GM21390 (cell line): ENCODE data around the gene NUBPL.
A peak's percentile ranks its signal among the peaks of the same experiment; 100 is the strongest.

ENCODE experiments used
- ATAC-seq: cut with Tn5 transposase; IDR thresholded peaks from one replicate; pipeline ENCODE4 v1.9.1; 2021; ENCODE audit not compliant: unreplicated experiment

NUBPL gene

DNA sequence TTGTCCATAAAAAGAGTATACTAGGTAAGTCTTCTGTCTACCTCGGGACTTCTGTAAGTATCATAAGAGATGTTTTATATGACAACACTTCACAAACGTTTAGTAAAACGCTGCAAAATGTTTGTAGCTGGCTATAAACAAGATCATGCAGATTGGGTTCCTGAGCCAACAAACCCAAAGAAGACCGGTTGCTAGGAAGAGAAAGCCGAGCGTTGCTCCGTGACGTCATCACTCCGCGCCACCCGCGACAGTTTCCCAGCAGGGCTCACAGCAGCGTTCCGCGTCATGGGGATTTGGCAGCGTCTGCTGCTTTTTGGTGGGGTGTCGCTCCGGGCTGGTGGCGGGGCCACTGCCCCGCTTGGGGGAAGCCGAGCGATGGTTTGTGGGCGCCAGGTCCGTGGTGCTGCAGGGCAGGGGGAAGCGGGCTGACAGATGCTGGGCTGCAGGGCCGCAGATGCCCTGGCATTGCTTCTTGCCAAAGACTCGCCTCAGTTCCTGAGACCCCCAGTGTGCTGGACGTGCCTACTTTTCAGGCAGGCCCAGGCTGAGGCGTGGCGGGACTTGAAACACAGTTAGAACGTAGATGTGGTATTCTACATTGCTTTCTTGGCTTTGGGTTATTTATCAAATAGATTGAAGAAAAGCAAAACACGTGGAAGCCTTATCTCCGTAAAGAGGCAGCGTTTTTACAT, at the start of gene NUBPL:
NUBPL (plus strand) TSS at position 250 of the 692 bp plus-strand sequence; CDS start at position 286, 36 bp downstream.
- peak; percentile 96 for ATAC-seq

GRCh38 chr14:31527087-31527486, 34.1 kb upstream of the NUBPL start:
- ATAC-seq: no peak

- ATAC-seq: no peak
Measured at GRCh38 chr14:31527546-31527945, 33.7 kb upstream of the NUBPL start.

- no peak for ATAC-seq
Measured at GRCh38 chr14:31529053-31529452, 32.2 kb upstream of the NUBPL start.

- ATAC-seq: no peak
Measured at GRCh38 chr14:31530136-31530535, 31.1 kb upstream of the NUBPL start.

DNA sequence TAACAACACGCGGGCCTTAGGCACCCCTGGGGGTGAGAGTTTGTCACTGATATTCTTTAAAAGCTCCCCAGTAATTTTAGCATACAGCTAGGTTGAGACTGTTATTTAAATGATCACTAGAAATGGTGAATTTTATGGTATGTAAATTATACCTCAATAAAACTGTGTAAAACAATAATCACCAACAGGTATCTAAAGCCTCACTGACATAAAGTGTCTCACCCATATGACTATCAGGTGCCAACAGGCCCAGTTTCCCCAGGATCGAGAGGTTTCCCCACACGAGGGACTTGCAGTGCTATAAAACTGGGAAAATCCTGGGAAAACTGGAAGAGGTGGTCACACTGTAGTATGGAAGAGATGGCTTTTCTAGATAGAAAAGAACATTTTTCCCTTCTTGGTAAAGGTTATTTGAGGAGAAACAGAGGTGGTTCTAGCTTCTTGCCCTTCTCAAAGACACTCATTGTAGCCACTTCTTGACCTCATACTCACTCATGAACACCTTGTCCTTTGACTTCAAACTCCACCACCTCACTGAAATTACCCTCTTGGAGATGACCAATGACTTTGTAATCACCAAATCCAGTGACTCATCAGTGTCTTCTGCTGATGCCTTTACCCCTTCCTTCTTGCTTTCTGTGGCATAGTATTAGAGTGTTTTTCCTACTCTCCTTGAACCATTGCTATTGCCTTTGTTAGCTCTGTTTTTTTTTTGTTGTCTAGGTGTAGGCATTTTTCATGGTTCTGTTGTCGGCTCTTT, 24.8 kb upstream of the NUBPL start:
- ATAC-seq: no peak

DNA sequence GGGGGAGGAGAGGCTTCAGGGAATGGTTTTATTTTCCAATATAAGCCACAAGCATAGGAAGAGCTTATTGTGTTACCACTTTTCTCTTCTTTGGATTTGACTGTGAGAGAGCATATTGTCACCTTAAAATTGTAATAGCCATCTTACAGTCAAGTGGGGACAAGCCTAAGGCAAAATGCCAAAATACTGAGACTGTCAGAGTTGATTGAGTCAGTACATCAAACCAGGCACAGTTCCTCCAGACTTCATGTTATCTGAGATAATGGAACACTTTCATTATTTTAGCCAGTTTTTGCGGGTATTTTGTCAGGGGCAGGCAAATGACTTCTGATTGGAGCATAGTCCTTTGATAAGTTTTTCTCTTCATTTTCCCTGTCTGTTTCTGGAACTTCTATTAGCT, 19.5 kb upstream of the NUBPL start:
- ATAC-seq: no peak

DNA sequence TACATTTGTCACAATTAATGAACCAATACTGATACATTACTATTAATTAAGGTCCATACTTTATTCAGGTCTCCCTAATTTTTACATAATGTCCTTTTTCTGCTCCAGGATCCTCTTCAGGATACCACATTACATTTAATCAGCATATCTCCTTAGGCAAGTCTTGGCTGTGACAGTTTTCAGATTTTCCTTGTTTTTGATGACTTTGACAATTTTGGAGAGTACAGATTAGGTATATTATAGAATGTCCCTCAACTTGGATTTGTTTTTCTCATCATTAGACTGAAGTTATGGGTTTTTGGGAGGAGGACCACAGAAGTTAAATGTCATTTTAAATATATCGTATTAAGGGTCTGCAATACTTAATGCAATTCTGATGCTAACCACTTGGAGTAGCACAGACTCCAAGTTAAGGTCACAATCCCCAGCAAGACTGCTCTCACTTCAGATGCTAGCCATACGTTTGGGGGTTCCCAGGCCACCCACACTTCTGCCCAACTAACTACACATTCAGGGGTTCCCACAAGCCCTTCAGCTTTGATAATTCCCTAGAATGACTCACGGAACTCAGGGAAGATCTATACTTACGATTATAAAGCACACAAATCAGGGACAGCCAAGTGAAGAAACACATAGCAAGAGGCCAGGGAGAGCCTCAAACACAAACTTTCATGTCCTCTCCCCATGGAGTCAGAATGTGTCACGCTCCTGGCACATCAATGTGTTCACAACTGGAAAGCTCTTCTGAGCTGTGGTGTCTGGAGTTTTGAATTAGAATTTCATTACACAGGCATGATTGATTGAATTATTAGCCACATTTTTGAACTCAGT, 17.0 kb upstream of the NUBPL start:
- no peak for ATAC-seq

DNA sequence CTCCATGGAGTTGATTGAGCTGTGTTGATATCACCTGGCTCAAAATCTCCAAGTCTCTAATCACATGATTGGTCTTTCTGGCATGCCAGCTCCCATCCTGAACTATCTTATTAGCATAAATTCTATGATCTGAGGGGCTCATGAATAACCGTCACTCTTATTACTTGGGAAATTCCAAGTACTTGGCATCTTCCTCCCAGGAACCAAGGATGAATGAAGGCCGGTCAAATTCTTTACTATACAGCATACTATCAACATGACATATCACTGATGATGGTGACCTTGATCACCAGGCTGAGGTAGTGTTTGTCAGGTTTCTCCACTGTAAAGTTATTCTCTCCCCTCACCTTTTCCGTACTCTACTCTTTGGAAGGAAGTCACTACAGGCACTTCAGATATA, 16.4 kb upstream of the NUBPL start:
- no peak for ATAC-seq

DNA sequence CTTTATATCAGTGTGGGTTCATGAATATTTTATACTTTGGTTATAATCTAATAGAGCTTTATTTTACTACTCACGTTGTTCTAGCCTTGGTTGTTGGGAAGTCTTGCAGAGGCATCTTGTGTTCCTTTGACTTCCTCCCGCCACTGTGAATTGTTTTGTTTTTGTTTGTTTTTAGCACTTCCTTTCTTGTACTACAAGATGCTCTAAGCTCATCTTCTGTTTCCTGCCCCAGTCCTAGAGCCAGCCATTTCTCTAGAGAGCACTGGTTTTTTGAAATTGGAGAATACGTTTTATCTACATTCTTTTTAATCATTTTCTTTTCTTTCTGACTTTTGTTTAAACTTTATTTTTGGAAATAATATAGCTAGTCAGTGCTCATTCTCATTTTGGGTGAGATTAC, 15.9 kb upstream of the NUBPL start:
- no peak for ATAC-seq

GRCh38 chr14:31549817-31550216, 11.4 kb upstream of the NUBPL start:
- no peak for ATAC-seq

GRCh38 chr14:31550589-31550988, 10.6 kb upstream of the NUBPL start:
- ATAC-seq: no peak

- ATAC-seq: no peak
Measured at GRCh38 chr14:31556191-31556590, 5.0 kb upstream of the NUBPL start.

DNA sequence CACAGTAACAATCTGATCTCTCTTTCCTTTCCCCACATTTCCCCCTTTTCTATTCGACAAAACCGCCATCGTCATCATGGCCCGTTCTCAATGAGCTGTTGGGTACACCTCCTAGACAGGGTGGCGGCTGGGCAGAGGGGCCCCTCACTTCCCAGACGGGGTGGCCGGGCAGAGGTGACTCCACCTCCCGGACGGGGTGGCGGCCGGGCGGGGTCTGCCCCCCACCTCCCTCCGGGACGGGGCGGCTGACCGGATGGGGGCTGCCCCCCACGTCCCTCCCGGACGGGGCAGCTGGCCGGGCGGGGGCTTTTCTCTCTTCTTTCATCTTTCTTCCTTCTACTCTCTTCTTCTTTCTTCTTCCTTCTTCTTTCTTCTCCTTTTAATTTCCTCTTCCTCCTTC, 1.3 kb upstream of the NUBPL start:
- ATAC-seq: no peak

DNA sequence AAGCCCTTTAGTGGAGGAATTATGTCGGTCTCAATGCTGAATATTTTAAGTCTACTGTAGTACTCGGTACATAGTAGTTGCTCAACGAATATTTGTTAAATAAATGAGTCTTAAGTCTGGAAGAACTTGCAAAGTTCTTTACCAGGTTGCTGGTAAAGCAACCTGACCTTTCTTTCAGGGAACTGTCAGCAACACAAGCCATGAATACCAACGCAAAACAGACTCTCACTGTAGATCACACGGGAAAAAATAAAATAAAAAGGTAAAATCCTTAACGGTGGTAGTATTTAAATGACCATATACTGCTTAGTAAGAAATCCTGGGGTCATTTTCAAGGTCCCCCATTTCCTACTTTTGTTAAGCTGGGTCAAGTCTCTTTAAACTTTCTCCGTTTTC, 447 bp upstream of the NUBPL start:
- peak; percentile 5 for ATAC-seq

DNA sequence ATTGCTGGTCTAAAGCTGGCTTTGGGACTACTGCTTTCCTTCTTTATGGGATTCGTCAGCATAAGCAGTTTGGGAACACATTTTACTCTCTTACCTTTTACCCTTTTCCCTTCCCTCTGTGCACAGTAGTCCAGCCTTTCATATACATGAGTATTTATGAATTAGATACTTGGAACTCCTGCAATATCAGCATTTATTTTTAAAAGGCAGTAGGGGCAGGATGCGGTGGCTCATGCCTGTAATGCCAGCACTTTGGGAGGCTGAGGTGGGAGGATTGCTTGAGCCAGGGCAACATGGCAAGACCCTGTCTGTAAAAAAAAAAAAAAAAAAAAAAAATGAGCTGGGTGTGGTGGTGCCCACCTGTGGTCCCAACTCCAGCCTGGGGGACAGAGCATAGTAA, 3.0 kb downstream of the NUBPL start:
- no peak for ATAC-seq

DNA sequence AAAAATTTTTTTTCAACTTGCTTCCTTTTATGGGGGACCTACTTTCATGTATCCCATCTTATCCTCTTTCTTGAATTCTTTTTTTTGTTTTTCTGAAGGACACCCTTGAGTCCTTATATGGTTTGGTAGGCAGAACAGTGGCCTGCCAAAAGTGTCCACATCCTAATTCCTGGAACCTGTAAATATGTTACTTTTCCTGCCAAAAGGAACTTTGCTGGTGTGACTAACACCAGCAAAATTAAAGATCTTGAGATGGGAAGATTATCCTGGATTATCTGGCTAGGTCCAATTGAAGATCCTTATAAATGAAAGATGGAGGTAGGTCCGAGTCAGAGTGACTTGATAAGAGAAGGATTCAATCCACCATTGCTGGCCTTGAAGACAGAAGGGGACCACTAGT, 5.3 kb downstream of the NUBPL start:
- no peak for ATAC-seq

DNA sequence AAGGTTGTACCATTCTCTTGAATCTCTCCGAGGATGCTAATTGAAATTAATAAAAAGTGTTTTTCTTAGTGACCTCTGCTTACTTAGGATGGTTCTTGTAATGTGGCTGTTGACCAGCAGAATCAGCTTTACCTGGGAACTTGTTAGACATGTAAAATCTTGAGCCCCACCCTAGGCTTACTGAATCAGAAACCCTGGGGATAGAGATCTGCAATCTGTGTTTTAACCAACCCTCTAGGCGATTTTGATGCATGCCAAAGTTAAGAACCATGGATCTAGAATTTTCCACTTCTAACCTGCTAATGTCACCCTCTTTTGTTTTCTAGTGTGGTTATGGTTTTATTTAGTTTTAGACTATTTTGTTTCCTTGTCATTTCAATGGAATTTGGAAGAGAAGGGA, 6.5 kb downstream of the NUBPL start:
- no peak for ATAC-seq

DNA sequence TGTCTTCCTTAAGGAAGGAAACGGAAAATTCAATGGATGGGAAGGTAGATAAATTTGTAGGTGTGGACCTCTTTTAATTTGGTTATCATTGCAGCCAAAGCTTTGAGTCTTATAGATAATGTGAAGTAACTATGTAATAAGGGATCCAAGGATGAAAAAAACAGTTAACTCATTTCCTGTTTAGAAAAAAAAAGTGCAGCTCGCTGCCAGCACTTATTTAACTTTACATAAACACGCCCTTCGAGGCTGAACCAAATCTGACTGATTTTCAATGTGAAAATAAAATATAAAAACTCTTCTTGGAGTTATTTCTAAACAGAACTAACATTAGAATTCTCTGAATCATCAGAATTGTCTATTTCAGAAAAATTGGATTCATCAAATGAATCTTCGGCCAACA, 7.0 kb downstream of the NUBPL start:
- ATAC-seq: no peak

DNA sequence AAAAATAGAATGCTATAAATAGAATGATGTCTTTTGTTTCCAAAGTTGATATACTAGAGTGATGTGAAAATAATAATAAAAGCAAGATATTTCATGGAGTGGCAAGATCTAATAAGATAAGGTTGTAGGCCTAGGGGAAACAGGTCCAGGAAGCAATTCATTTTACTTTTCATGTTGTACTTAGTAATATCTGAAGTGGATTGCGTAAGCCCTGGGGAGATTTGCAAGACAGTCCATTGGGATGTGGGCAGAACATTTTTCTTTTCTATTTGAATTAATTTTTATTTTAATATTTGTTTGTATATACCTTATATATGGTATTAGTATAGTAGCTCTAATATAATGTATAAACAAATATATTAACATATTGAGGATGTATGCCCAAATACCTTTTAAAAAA, 7.5 kb downstream of the NUBPL start:
- ATAC-seq: no peak

- ATAC-seq: no peak
Measured at GRCh38 chr14:31572955-31573354, 11.8 kb downstream of the NUBPL start.

- ATAC-seq: no peak
Measured at GRCh38 chr14:31576949-31577348, 15.7 kb downstream of the NUBPL start.
